H9 (cell line): Measurements from ENCODE around the gene PPP1R12B. TPM values are rescaled to one million over a fixed set of nuclear protein-coding genes. Genes with fewer than 3 reads are reported as not detected.

ENCODE experiments used
- DNase-seq: peaks from one replicate; pipeline ENCODE4 v3.0.0-alpha.2; 2017
- H2AFZ ChIP-seq: one replicate; pipeline ENCODE4 v1.6.1; 2013; ENCODE audit warnings: mild to moderate bottlenecking, low read length, control low read depth, moderate library complexity
- H2AK5ac ChIP-seq: 2 replicates; pipeline ENCODE4 v1.6.1; 2013; ENCODE audit warnings: low read length, control low read depth, mixed read lengths; ENCODE audit not compliant: insufficient read length
- H2BK120ac ChIP-seq: one replicate; pipeline ENCODE4 v1.6.1; 2013; ENCODE audit warnings: low read depth, mild to moderate bottlenecking, low read length, control low read depth, inconsistent platforms; ENCODE audit not compliant: poor library complexity, severe bottlenecking
- H2BK12ac ChIP-seq: 2 replicates; pipeline ENCODE4 v1.6.1; 2013; ENCODE audit warnings: low read length, control low read depth, mixed read lengths, low read depth; ENCODE audit not compliant: insufficient read length
- H2BK15ac ChIP-seq: 2 replicates; pipeline ENCODE4 v1.6.1; 2013; ENCODE audit warnings: low read depth, low read length, control low read depth
- H2BK20ac ChIP-seq: one replicate; pipeline ENCODE4 v1.6.1; 2013; ENCODE audit warnings: low read depth, mild to moderate bottlenecking, low read length, control low read depth, inconsistent platforms; ENCODE audit not compliant: poor library complexity, severe bottlenecking
- H2BK5ac ChIP-seq: 2 replicates; pipeline ENCODE4 v1.6.1; 2013; ENCODE audit warnings: low read length, control low read depth, mixed read lengths; ENCODE audit not compliant: insufficient read length
- H3K14ac ChIP-seq: 2 replicates; pipeline ENCODE4 v1.6.1; 2013; ENCODE audit warnings: low read length, control low read depth; ENCODE audit not compliant: insufficient read depth
- H3K18ac ChIP-seq: 2 replicates; pipeline ENCODE4 v1.6.1; 2013; ENCODE audit warnings: low read depth, mild to moderate bottlenecking, mixed read lengths, low read length, control low read depth; ENCODE audit not compliant: insufficient read length
- H3K23ac ChIP-seq: 2 replicates; pipeline ENCODE4 v1.6.1; 2013; ENCODE audit warnings: low read length, control low read depth, mixed read lengths, low read depth; ENCODE audit not compliant: insufficient read length
- H3K23me2 ChIP-seq: 2 replicates; pipeline ENCODE4 v1.6.1; 2013; ENCODE audit warnings: low read depth, mild to moderate bottlenecking, mixed read lengths, low read length, control low read depth; ENCODE audit not compliant: insufficient read length, poor library complexity, severe bottlenecking
- H3K27ac ChIP-seq: 2 replicates; pipeline ENCODE4 v1.5.1; 2013; ENCODE audit warnings: low read length, control low read depth, mixed read lengths, low read depth; ENCODE audit not compliant: insufficient read length
- H3K27me3 ChIP-seq: 2 replicates; pipeline ENCODE4 v1.6.1; 2013; ENCODE audit warnings: low read length, control low read depth, inconsistent platforms; ENCODE audit not compliant: insufficient read depth
- H3K4ac ChIP-seq: 2 replicates; pipeline ENCODE4 v1.6.1; 2013; ENCODE audit warnings: low read depth, mild to moderate bottlenecking, control low read depth, inconsistent platforms, low read length, moderate library complexity
- H3K4me1 ChIP-seq: 2 replicates; pipeline ENCODE4 v1.6.1; 2013; ENCODE audit warnings: low read length, control low read depth, inconsistent platforms; ENCODE audit not compliant: insufficient read depth
- H3K4me2 ChIP-seq: 2 replicates; pipeline ENCODE4 v1.6.1; 2013; ENCODE audit warnings: low read length, control low read depth, mixed read lengths; ENCODE audit not compliant: insufficient read length, insufficient read depth
- H3K56ac ChIP-seq: 2 replicates; pipeline ENCODE4 v1.6.1; 2013; ENCODE audit warnings: low read depth, mild to moderate bottlenecking, mixed read lengths, low read length, control low read depth; ENCODE audit not compliant: insufficient read length
- H3K79me1 ChIP-seq: 2 replicates; pipeline ENCODE4 v1.6.1; 2013; ENCODE audit warnings: low read depth, mild to moderate bottlenecking, moderate library complexity, low read length, control low read depth, inconsistent platforms; ENCODE audit not compliant: insufficient read depth, poor library complexity, severe bottlenecking
- H3K79me2 ChIP-seq: 2 replicates; pipeline ENCODE4 v1.6.1; 2013; ENCODE audit warnings: low read length, control low read depth, inconsistent platforms; ENCODE audit not compliant: insufficient read depth
- H3K9ac ChIP-seq: 2 replicates; pipeline ENCODE4 v1.6.1; 2013; ENCODE audit warnings: low read length, control low read depth, mixed read lengths; ENCODE audit not compliant: insufficient read length; ENCODE audit errors: extremely low read depth
- H3K9me3 ChIP-seq: one replicate; pipeline ENCODE4 v1.6.1; 2013; ENCODE audit warnings: low read depth, low read length, inconsistent platforms; ENCODE audit not compliant: control insufficient read depth
- H3T11ph ChIP-seq: one replicate; pipeline ENCODE4 v1.6.1; 2013; ENCODE audit warnings: mild to moderate bottlenecking, low read length, control low read depth, inconsistent platforms
- H4K20me1 ChIP-seq: one replicate; pipeline ENCODE4 v1.6.1; 2013; ENCODE audit not compliant: control insufficient read depth, insufficient read length, insufficient read depth
- H4K5ac ChIP-seq: 2 replicates; pipeline ENCODE4 v1.6.1; 2013; ENCODE audit warnings: low read depth, mild to moderate bottlenecking, mixed read lengths, low read length, control low read depth; ENCODE audit not compliant: insufficient read length
- H4K8ac ChIP-seq: replicated peaks from 2 replicates; pipeline ENCODE4 v1.6.1; 2013; ENCODE audit warnings: low read length, control low read depth, mixed read lengths, low read depth; ENCODE audit not compliant: insufficient read length
- H4K91ac ChIP-seq: 2 replicates; pipeline ENCODE4 v1.6.1; 2013; ENCODE audit warnings: low read depth, mild to moderate bottlenecking, moderate library complexity, mixed read lengths, low read length, control low read depth; ENCODE audit not compliant: insufficient read length
- H3K27ac Mint-ChIP-seq, 3 experiments: 2 replicates in 2 of 3; 3 replicates in 1 of 3; pipeline ENCODE4 v1.8.0; 2020 to 2021; ENCODE audit warnings: mixed read lengths in 3 of 3, mild to moderate bottlenecking in 1 of 3, moderate library complexity in 1 of 3
- H3K27me3 Mint-ChIP-seq: 2 replicates; pipeline ENCODE4 v1.8.0; 2021; ENCODE audit warnings: low read depth, mild to moderate bottlenecking, moderate library complexity, mixed read lengths
- H3K36me3 Mint-ChIP-seq, 3 experiments: 2 replicates in 2 of 3; 3 replicates in 1 of 3; pipeline ENCODE4 v1.8.0; 2020 to 2021; ENCODE audit warnings: low read depth in 3 of 3, mixed read lengths in 3 of 3; ENCODE audit not compliant: insufficient read depth in 1 of 3
- H3K4me1 Mint-ChIP-seq, 2 experiments: 2 replicates each; pipeline ENCODE4 v1.8.0; 2020; ENCODE audit warnings: mixed read lengths in 2 of 2
- H3K4me3 Mint-ChIP-seq, 2 experiments: 2 replicates in 1 of 2; 3 replicates in 1 of 2; pipeline ENCODE4 v1.8.0; 2020 to 2021; ENCODE audit warnings: mild to moderate bottlenecking in 2 of 2, mixed read lengths in 2 of 2, moderate library complexity in 1 of 2
- H3K9me3 Mint-ChIP-seq, 2 experiments: 2 replicates in 1 of 2; 3 replicates in 1 of 2; pipeline ENCODE4 v1.8.0; 2020; ENCODE audit warnings: mild to moderate bottlenecking in 2 of 2, mixed read lengths in 2 of 2, moderate library complexity in 1 of 2
- WGBS: extraction: QIAGEN DNeasy Blood & Tissue Kit; methylation state at CpG from one replicate; pipeline ENCODE4 v1.1.7; 2013; ENCODE audit warnings: missing lambda C conversion rate, low lambda C conversion rate, mixed read lengths; ENCODE audit not compliant: insufficient read length; ENCODE audit errors: extremely low coverage; 5-methylcytosine and 5-hydroxymethylcytosine counted together
- total RNA-seq: library from RNA; stranded (reverse); gene quantifications from 2 replicates; pipeline ENCODE4 v1.2.1, GENCODE V29; 2021
- TF ChIP-seq, protein P1 (sequence below): fragments of 200-600 bp; sonication (generic); conservative IDR thresholded peaks from 3 replicates; pipeline ENCODE4 v1.8.0; 2021; ENCODE audit warnings: antibody characterized with exemption, mild to moderate bottlenecking

PPP1R12B gene
- total RNA-seq, 1 experiment from 2014 or later = 12.9 TPM

- H2BK20ac ChIP-seq = no peak overlapping the region
- no peak overlapping the region for H3K27ac ChIP-seq
- H3K4me3 Mint-ChIP-seq = no peak overlapping the region
- TF ChIP-seq, protein P1, sequence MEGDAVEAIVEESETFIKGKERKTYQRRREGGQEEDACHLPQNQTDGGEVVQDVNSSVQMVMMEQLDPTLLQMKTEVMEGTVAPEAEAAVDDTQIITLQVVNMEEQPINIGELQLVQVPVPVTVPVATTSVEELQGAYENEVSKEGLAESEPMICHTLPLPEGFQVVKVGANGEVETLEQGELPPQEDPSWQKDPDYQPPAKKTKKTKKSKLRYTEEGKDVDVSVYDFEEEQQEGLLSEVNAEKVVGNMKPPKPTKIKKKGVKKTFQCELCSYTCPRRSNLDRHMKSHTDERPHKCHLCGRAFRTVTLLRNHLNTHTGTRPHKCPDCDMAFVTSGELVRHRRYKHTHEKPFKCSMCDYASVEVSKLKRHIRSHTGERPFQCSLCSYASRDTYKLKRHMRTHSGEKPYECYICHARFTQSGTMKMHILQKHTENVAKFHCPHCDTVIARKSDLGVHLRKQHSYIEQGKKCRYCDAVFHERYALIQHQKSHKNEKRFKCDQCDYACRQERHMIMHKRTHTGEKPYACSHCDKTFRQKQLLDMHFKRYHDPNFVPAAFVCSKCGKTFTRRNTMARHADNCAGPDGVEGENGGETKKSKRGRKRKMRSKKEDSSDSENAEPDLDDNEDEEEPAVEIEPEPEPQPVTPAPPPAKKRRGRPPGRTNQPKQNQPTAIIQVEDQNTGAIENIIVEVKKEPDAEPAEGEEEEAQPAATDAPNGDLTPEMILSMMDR = no peak
- no peak overlapping the region for H2BK5ac ChIP-seq
- no peak overlapping the region for H2BK120ac ChIP-seq
- no peak overlapping the region for H3K23ac ChIP-seq
- H2AK5ac ChIP-seq = no peak overlapping the region
- H3K79me1 ChIP-seq = no peaks in the 10 kb centered on the region
- H4K20me1 ChIP-seq = no peaks in the 10 kb centered on the region
- H3K27ac Mint-ChIP-seq = peak overlapping the region in 2 of 3 experiments; percentile 6 to 41; a peak in 2 of 7 replicates
- no peaks in the 10 kb centered on the region for H3K27me3 ChIP-seq
- no peak overlapping the region for H2AFZ ChIP-seq
- no peaks in the 10 kb centered on the region for H3K79me2 ChIP-seq
- peaks cover 0 to 4% of the 10 kb centered on the region in 2 experiments; a peak in 2 of 5 replicates for H3K9me3 Mint-ChIP-seq
- no peak overlapping the region for H3T11ph ChIP-seq
- H3K56ac ChIP-seq = no peak overlapping the region
- H3K18ac ChIP-seq = no peak overlapping the region
- no peak overlapping the region for H3K4ac ChIP-seq
- H3K9ac ChIP-seq = no peak overlapping the region
- DNase-seq = no peak
- WGBS = no CpG with 5 or more reads among the region's 1 CpG
- H3K36me3 Mint-ChIP-seq = peaks cover 0 to 8% (median 2%) of the 10 kb centered on the region in 3 experiments; a peak in 4 of 7 replicates
- H3K4me2 ChIP-seq = no peak overlapping the region
- no peak overlapping the region for H2BK12ac ChIP-seq
- no peaks in the 10 kb centered on the region for H3K27me3 Mint-ChIP-seq
- no peak overlapping the region for H4K91ac ChIP-seq
- no peak overlapping the region for H4K5ac ChIP-seq
- no peak overlapping the region for H3K14ac ChIP-seq
- H3K9me3 ChIP-seq = no peaks in the 10 kb centered on the region
- no peak overlapping the region for H4K8ac ChIP-seq
- no peaks in the 10 kb centered on the region for H3K23me2 ChIP-seq
- H3K4me1 Mint-ChIP-seq = peaks cover 26 to 27% of the 10 kb centered on the region in 2 experiments
- H3K4me1 ChIP-seq = peaks cover 9% of the 10 kb centered on the region; the same call in 1 of the 2 replicates
- no peak overlapping the region for H2BK15ac ChIP-seq
Observed at GRCh38 chr1:202376247-202376646, 27.7 kb downstream of the PPP1R12B start.
